Measurements from ENCODE around the gene CAPN5.

The CAPN5 gene

GRCh38 chr11:77129842-77130756 lies 63.3 kb downstream of the CAPN5 start:
- no peak overlapping the region for H3K4me2 ChIP-seq (ENCODE audit: low read length)
- H3F3A ChIP-seq (ENCODE audit: insufficient read depth, low read length): no peaks in the 10 kb centered on the region
- no peaks in the 10 kb centered on the region for H3K36me3 ChIP-seq (ENCODE audit: insufficient read depth, low read length)
- 0 out of 2 replicates have a peak, but pooled peaks cover 4% of the 10 kb centered on the region for H3K27me3 ChIP-seq (ENCODE audit: insufficient read depth, low read length)
- no peaks in the 10 kb centered on the region for H3K79me2 ChIP-seq (ENCODE audit: insufficient read depth, low read length)
- H2AFZ ChIP-seq (ENCODE audit: low read length): no peak overlapping the region
- H4K20me1 ChIP-seq (ENCODE audit: insufficient read depth, low read length): no peaks in the 10 kb centered on the region
- no peak overlapping the region for H3K27ac ChIP-seq (ENCODE audit: low read depth, low read length, poor library complexity, severe bottlenecking)
- no peaks in the 10 kb centered on the region for H3K9me3 ChIP-seq (ENCODE audit: low read length)
- H3K4me3 ChIP-seq (ENCODE audit: low read depth, low read length, poor library complexity, severe bottlenecking): no peak overlapping the region
- H3K4me1 ChIP-seq (ENCODE audit: insufficient read depth, low read length, severe bottlenecking): no peaks in the 10 kb centered on the region
- H3K9ac ChIP-seq (ENCODE audit: low read length): no peak overlapping the region
- no peak for TF ChIP-seq CTCF (IDR thresholded peaks at IDR 0.05; ENCODE audit: low read length)
- no peak for TF ChIP-seq EZH2 (IDR thresholded peaks at IDR 0.05; ENCODE audit: borderline replicate concordance, low read length)
- H3K9me2 ChIP-seq (ENCODE audit: low read depth, low read length): no peaks in the 10 kb centered on the region

- Histone ChIP-seq H4K20me1 (ENCODE audit: insufficient read depth, low read length) (no peaks in the 10 kb centered on the region), H2AFZ (ENCODE audit: low read length) (no peak overlapping the region), H3K4me1 (ENCODE audit: insufficient read depth, low read length, severe bottlenecking) (no peaks in the 10 kb centered on the region), H3K27me3 (ENCODE audit: insufficient read depth, low read length) (0 out of 2 replicates have a peak, but pooled peaks cover 2% of the 10 kb centered on the region), H3F3A (ENCODE audit: insufficient read depth, low read length) (no peaks in the 10 kb centered on the region), H3K27ac (ENCODE audit: low read depth, low read length, poor library complexity, severe bottlenecking) (no peak overlapping the region), H3K79me2 (ENCODE audit: insufficient read depth, low read length) (no peaks in the 10 kb centered on the region), H3K9me2 (ENCODE audit: low read depth, low read length) (no peaks in the 10 kb centered on the region), H3K4me3 (ENCODE audit: low read depth, low read length, poor library complexity, severe bottlenecking) (no peak overlapping the region), H3K4me2 (ENCODE audit: low read length) (no peak overlapping the region), H3K9me3 (ENCODE audit: low read length) (no peaks in the 10 kb centered on the region), H3K9ac (ENCODE audit: low read length) (no peak overlapping the region), H3K36me3 (ENCODE audit: insufficient read depth, low read length) (no peaks in the 10 kb centered on the region)
- TF ChIP-seq CTCF (IDR thresholded peaks at IDR 0.05; ENCODE audit: low read length) (no peak), EZH2 (IDR thresholded peaks at IDR 0.05; ENCODE audit: borderline replicate concordance, low read length) (no peak)
Observed at GRCh38 chr11:77130763-77131513, 64.2 kb downstream of the CAPN5 start.

GRCh38 chr11:77131560-77131959 lies 64.8 kb downstream of the CAPN5 start:
- Histone ChIP-seq H3K9ac (ENCODE audit: low read length) (no peak overlapping the region), H3K4me1 (ENCODE audit: insufficient read depth, low read length, severe bottlenecking) (no peaks in the 10 kb centered on the region), H3K36me3 (ENCODE audit: insufficient read depth, low read length) (no peaks in the 10 kb centered on the region), H3K4me2 (ENCODE audit: low read length) (no peak overlapping the region), H3F3A (ENCODE audit: insufficient read depth, low read length) (no peaks in the 10 kb centered on the region), H3K79me2 (ENCODE audit: insufficient read depth, low read length) (no peaks in the 10 kb centered on the region), H3K27me3 (ENCODE audit: insufficient read depth, low read length) (no peaks in the 10 kb centered on the region), H2AFZ (ENCODE audit: low read length) (no peak overlapping the region), H3K27ac (ENCODE audit: low read depth, low read length, poor library complexity, severe bottlenecking) (no peak overlapping the region), H4K20me1 (ENCODE audit: insufficient read depth, low read length) (no peaks in the 10 kb centered on the region), H3K9me3 (ENCODE audit: low read length) (no peaks in the 10 kb centered on the region), H3K4me3 (ENCODE audit: low read depth, low read length, poor library complexity, severe bottlenecking) (no peak overlapping the region), H3K9me2 (ENCODE audit: low read depth, low read length) (no peaks in the 10 kb centered on the region)
- no peak for TF ChIP-seq EZH2 (IDR thresholded peaks at IDR 0.05; ENCODE audit: borderline replicate concordance, low read length)
- no peak for TF ChIP-seq CTCF (IDR thresholded peaks at IDR 0.05; ENCODE audit: low read length)
